ENCODE measurements around the gene MRPS14.

MRPS14 gene

GRCh38 chr1:175033953-175034352 is 10.7 kb upstream of the MRPS14 start:
- Histone ChIP-seq H3K27ac (no peak overlapping the region), H3K4me3 (no peak overlapping the region)

- Histone ChIP-seq H3K4me3 (no peak overlapping the region), H3K27ac (peak overlapping the region in 1 of 21 experiments; percentile 6)
Measured at GRCh38 chr1:175024773-175025172, 1.5 kb upstream of the MRPS14 start.

- H3K27ac ChIP-seq = peak overlapping the region in 18 of 21 experiments; percentile 60 to 92 (median 86)
- peak overlapping the region; percentile 67 to 93 (median 80) for H3K4me3 ChIP-seq
Measured at GRCh38 chr1:175023922-175024242, 657 bp upstream of the MRPS14 start.

GRCh38 chr1:175019524-175019923 is 3.7 kb downstream of the MRPS14 start:
- H3K4me3 ChIP-seq = no peak overlapping the region
- no peak overlapping the region for H3K27ac ChIP-seq

GRCh38 chr1:175015243-175015642 is 8.0 kb downstream of the MRPS14 start:
- H3K27ac ChIP-seq = no peak overlapping the region

GRCh38 chr1:175013445-175013844 is 9.8 kb downstream of the MRPS14 start:
- H3K4me3 ChIP-seq = no peak overlapping the region

More at GRCh38 chr1:175015243-175015642, 8.0 kb downstream of the MRPS14 start:
- H3K4me3 ChIP-seq = no peak overlapping the region

GRCh38 chr1:175009532-175009931 is 13.7 kb downstream of the MRPS14 start:
- H3K4me3 ChIP-seq = no peak overlapping the region
- H3K27ac ChIP-seq = no peak overlapping the region

More at GRCh38 chr1:175013445-175013844, 9.8 kb downstream of the MRPS14 start:
- no peak overlapping the region for H3K27ac ChIP-seq

- no peak overlapping the region for H3K27ac ChIP-seq
Measured at GRCh38 chr1:175005085-175005783, 18.0 kb downstream of the MRPS14 start.

GRCh38 chr1:175003521-175003920 is 19.7 kb downstream of the MRPS14 start:
- Histone ChIP-seq H3K4me3 (no peak overlapping the region), H3K27ac (no peak overlapping the region)

More at GRCh38 chr1:175005085-175005783, 18.0 kb downstream of the MRPS14 start:
- H3K4me3 ChIP-seq = no peak overlapping the region

GRCh38 chr1:175002910-175003517 is 20.2 kb downstream of the MRPS14 start:
- no peak overlapping the region for H3K4me3 ChIP-seq
- no peak overlapping the region for H3K27ac ChIP-seq

GRCh38 chr1:175000697-175001187 is 22.5 kb downstream of the MRPS14 start:
- Histone ChIP-seq H3K27ac (peak overlapping the region in 17 of 21 experiments; percentile 89 to 99 (median 97)), H3K4me3 (peak overlapping the region; percentile 80 to 94 (median 91))

GRCh38 chr1:174999936-175000696 is 23.1 kb downstream of the MRPS14 start, which contains the start of gene CACYBP:
TSS of gene CACYBP (plus strand) at chr1:174999947. CDS start at chr1:175000181, 234 bp downstream.
- peak within 1 kb of the TSS; percentile 80 to 94 (median 91) for H3K4me3 ChIP-seq
- H3K27ac ChIP-seq = peak within 1 kb of the TSS; percentile 74 to 99 (median 98)

GRCh38 chr1:174999216-174999935 is 23.8 kb downstream of the MRPS14 start:
- Histone ChIP-seq H3K27ac (peak overlapping the region; percentile 74 to 99 (median 98)), H3K4me3 (peak overlapping the region; percentile 80 to 94 (median 91))

GRCh38 chr1:174998569-174999215 is 24.5 kb downstream of the MRPS14 start:
- Histone ChIP-seq H3K27ac (peak overlapping the region; percentile 74 to 99 (median 98)), H3K4me3 (peak overlapping the region; percentile 80 to 94 (median 91))

GRCh38 chr1:174997041-174997440 is 26.2 kb downstream of the MRPS14 start:
- H3K27ac ChIP-seq = no peak overlapping the region
- H3K4me3 ChIP-seq = no peak overlapping the region

GRCh38 chr1:174996476-174996875 is 26.7 kb downstream of the MRPS14 start:
- Histone ChIP-seq H3K27ac (no peak overlapping the region), H3K4me3 (no peak overlapping the region)

GRCh38 chr1:174995916-174996315 is 27.3 kb downstream of the MRPS14 start:
- Histone ChIP-seq H3K27ac (no peak overlapping the region), H3K4me3 (no peak overlapping the region)

GRCh38 chr1:174995121-174995520 is 28.1 kb downstream of the MRPS14 start:
- H3K27ac ChIP-seq = no peak overlapping the region

GRCh38 chr1:174991473-174991872 is 31.8 kb downstream of the MRPS14 start:
- H3K27ac ChIP-seq = peak overlapping the region in 1 of 21 experiments; percentile 39
- no peak overlapping the region for H3K4me3 ChIP-seq

More at GRCh38 chr1:174995121-174995520, 28.1 kb downstream of the MRPS14 start:
- H3K4me3 ChIP-seq = no peak overlapping the region
